ENCODE data around the gene CCL20.

DNA sequence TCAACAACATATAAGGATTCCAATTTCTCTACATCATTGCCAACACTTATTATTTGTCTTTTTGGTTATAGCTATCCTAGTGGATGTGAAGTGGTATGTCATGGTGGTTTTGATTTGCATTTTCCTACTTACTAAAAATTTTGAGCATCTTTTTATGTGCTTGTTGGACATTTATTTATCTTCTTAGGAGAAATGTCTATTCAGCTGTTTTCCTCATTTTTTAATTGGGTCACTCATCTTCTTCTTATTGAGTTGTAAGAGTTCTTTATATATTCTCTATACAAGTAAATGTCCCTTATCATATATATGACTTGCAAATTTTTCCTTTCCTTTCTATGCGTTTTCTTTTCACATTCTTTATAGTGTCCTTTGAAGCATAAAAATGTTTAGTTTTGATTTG is 4.7 kb upstream of the CCL20 start:
- no peak for TF ChIP-seq CTCF (IDR thresholded peaks at IDR 0.05)
- TF ChIP-seq POLR2A (IDR thresholded peaks at IDR 0.05) = no peak
- no peak for TF ChIP-seq EP300 (IDR thresholded peaks at IDR 0.05)
- TF ChIP-seq POLR2AphosphoS5 (IDR thresholded peaks at IDR 0.05) = no peak
